Esophagus squamous epithelium (tissue), 5 donors: ENCODE results near the gene RBM17. TPM values are rescaled to one million over a fixed set of nuclear protein-coding genes. Genes with fewer than 3 reads are reported as not detected.

Experiments used
- DNase-seq: peaks from one replicate; lab custom pipeline; 2025; lab: John Stamatoyannopoulos, UW
- H3K27ac ChIP-seq, 4 donors: fragments of 200-600 bp; sonication (generic); one replicate each; pipeline ENCODE4 v1.5.1; 2016 to 2019; ENCODE audit warnings: mild to moderate bottlenecking in 1 of 4
- H3K27me3 ChIP-seq, 4 donors: fragments of 200-600 bp; sonication (generic); 1 replicate in 3 of 4; 2 replicates in 1 of 4; pipeline versions ENCODE4 v1.5.1 to v1.6.0; 2017 to 2021; ENCODE audit warnings: antibody characterized with exemption in 1 of 4
- H3K36me3 ChIP-seq, 3 donors: fragments of 200-600 bp; sonication (generic); one replicate each; pipeline ENCODE4 v1.5.1; 2016 to 2019
- H3K4me1 ChIP-seq, 3 donors: fragments of 200-600 bp; sonication (generic); one replicate each; pipeline ENCODE4 v1.5.1; 2017 to 2019
- H3K4me3 ChIP-seq, 4 donors: fragments of 200-600 bp; sonication (generic); 1 replicate in 3 of 4; 2 replicates in 1 of 4; pipeline ENCODE4 v1.5.1; 2016 to 2019; ENCODE audit warnings: mild to moderate bottlenecking in 2 of 4, moderate library complexity in 1 of 4
- H3K9me3 ChIP-seq, 3 donors: fragments of 200-600 bp; sonication (generic); one replicate each; pipeline ENCODE4 v1.5.1; 2016 to 2019
- POLR2A ChIP-seq, 4 donors: fragments of 450-650 bp; IDR thresholded peaks; one replicate each; pipeline ENCODE4 v1.6.1; 2017; ENCODE audit warnings: antibody characterized with exemption in 4 of 4, mild to moderate bottlenecking in 4 of 4, moderate library complexity in 3 of 4
- WGBS, 2 donors: methylation state at CpG; one replicate each; pipeline ENCODE4 v1.1.5; 2018; 5-methylcytosine and 5-hydroxymethylcytosine counted together
- intact Hi-C: fragments of 100-400 bp; cut with DNase I; formaldehyde crosslinking; loops from one replicate; pipeline ENCODE4 v1.15.0; 2022
- total RNA-seq, 4 donors: library from RNA; depleted of rRNA; stranded (reverse); fragments of >200 nt; gene quantifications; one replicate each; pipeline ENCODE4 v1.1.0, GENCODE V29; 2016
- TF ChIP-seq, protein P1 (sequence below), 6 experiments: fragments of 450-650 bp in 4 of 6; fragments of 200-600 bp in 2 of 6; sonication (generic) in 2 of 6; IDR thresholded peaks; one replicate each; pipeline ENCODE4 v1.5.1; 2016 to 2019; ENCODE audit warnings: antibody characterized with exemption in 6 of 6, mild to moderate bottlenecking in 4 of 6, moderate library complexity in 4 of 6
- donor health status: DM: yes; HTN: yes; CAD: no.

The RBM17 gene
- total RNA-seq, 4 donors from 2014 or later: 35.7 to 61.8 (median 39.4) TPM

DNA sequence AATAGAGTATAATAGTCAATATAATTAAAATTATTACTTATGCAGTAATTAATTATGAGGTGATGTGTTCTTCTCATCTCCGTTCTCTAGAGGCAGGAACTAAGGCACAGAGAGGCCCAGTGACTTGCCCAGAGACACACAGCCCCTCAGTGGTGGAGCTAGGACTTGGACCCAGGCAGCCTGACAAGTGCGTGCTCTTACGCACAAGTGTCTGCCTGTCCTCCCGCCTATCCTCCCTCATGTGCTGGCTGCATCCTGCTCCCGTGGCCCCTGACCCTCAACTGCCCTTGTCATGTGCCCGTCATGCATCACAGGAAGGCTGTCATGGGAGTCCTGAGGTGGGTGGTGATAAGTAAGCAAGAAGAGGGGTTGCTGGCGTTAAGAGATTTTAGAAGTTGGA, 41.0 kb upstream of the RBM17 start:
- 91 to 92% methylated on average over 7 of the region's 7 CpGs for WGBS, 2 donors
- Histone ChIP-seq H3K27me3 (peaks cover 0 to 25% (median 2%) of the 10 kb centered on the region in 4 donors), H3K27ac (no peak overlapping the region), H3K4me3 (no peak overlapping the region), H3K36me3 (no peaks in the 10 kb centered on the region), H3K4me1 (peaks cover 0 to 31% (median 7%) of the 10 kb centered on the region in 3 donors), H3K9me3 (no peaks in the 10 kb centered on the region)
- intact Hi-C loops: no loop called here
- DNase-seq: no peak
- TF ChIP-seq POLR2A (IDR thresholded peaks at IDR 0.05): no peak
- TF ChIP-seq, protein P1, sequence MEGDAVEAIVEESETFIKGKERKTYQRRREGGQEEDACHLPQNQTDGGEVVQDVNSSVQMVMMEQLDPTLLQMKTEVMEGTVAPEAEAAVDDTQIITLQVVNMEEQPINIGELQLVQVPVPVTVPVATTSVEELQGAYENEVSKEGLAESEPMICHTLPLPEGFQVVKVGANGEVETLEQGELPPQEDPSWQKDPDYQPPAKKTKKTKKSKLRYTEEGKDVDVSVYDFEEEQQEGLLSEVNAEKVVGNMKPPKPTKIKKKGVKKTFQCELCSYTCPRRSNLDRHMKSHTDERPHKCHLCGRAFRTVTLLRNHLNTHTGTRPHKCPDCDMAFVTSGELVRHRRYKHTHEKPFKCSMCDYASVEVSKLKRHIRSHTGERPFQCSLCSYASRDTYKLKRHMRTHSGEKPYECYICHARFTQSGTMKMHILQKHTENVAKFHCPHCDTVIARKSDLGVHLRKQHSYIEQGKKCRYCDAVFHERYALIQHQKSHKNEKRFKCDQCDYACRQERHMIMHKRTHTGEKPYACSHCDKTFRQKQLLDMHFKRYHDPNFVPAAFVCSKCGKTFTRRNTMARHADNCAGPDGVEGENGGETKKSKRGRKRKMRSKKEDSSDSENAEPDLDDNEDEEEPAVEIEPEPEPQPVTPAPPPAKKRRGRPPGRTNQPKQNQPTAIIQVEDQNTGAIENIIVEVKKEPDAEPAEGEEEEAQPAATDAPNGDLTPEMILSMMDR (IDR thresholded peaks at IDR 0.05): no peak

DNA sequence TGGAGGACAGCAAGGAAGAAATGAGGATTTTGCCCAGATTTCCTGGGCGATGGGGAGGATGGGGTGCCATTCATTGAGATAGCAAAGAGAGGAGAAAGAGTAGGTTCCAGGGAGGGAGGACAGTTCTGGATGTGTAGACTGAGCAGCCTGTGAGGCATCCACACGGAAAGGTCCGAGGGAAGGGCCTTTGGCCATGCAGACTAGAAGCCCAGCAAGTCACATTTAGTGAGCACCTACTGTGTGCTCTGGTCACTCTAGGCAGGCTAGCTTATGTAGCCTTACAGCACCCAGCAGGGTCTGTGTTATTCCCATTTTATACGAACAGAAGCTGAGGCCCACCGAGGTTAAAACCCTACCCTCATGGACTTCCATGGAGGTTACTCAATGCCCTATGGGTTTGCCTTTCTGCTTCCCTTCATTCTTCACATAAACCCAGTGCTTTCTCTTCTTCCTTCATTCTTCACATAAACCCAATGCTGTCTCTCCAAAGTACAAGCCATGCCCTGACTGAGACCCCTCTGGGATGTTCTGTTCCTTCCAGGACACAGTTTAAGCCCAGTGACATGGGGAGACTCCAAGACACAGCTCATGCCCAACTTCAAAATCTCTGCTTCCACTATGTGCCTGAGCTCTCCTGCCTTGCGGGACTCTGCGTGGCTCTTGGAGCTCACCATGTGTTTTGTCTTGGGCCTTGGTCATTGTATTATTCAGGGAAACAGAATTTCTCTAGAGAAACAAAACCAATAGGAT, 40.4 kb upstream of the RBM17 start:
- 83 to 92% methylated on average over 7 of the region's 7 CpGs for WGBS, 2 donors
- peaks cover 0 to 28% (median 2%) of the 10 kb centered on the region in 4 donors for H3K27me3 ChIP-seq
- H3K36me3 ChIP-seq: no peaks in the 10 kb centered on the region
- H3K4me3 ChIP-seq: no peak overlapping the region
- peaks cover 0 to 37% (median 7%) of the 10 kb centered on the region in 3 donors for H3K4me1 ChIP-seq
- H3K9me3 ChIP-seq: no peaks in the 10 kb centered on the region
- TF ChIP-seq POLR2A (IDR thresholded peaks at IDR 0.05): no peak
- TF ChIP-seq, protein P1 (IDR thresholded peaks at IDR 0.05): no peak
- intact Hi-C loops: no loop called here
- H3K27ac ChIP-seq: no peak overlapping the region
- DNase-seq: no peak

DNA sequence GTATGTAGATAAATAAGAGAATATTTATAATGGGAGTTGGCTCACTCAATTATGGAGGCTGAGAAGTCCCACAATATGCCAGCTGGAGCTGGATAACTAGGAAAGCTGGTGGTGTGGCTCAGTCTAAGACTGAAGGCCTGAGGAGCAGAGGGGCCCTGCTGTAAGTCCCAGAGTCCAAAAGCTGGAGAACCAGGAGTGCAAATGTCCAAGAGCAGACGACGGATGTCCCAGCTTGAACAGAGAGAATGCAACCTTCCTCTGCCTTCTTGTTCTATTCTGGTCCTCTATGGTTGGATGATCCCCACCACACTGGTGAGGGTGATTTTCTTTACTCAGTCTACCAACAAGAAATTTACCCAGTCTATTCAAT, 39.8 kb upstream of the RBM17 start:
- peaks cover 0 to 43% (median 10%) of the 10 kb centered on the region in 3 donors for H3K4me1 ChIP-seq
- WGBS, 2 donors: 83 to 91% methylated on average over 2 of the region's 2 CpGs

DNA sequence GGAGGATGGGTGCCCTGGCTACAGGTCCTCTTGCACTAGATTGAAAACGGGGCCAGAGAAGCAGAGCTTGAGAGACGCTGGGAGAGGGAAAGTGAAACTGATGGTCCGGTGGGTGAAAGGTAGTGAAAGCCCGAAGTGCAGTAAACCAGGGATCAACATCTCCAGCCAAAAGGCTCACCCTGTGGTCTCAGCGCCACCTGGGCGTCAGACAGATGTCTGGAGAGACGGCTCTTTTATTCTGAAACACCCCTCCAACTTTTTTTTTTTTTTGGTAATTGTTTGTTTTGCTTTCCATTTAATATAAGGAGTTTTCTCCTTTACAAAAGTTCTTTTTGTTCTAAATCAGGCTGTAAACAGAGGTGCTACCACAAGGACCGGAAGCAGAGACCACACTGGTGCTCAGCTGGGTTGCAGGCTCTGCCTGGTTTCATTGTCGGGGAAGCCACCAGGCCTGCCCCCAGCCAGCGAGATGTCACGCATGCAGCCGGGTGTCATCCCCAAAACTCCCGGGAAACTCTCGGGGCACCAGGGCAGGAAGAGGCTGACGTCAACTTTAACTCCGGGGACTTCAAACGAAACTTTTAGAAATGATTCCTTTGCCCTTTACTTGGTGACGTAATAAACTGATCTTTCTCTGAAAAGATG, 37.9 kb upstream of the RBM17 start:
- Histone ChIP-seq H3K9me3 (no peaks in the 10 kb centered on the region), H3K27ac (peak overlapping the region; percentile 29 to 81 (median 76)), H3K4me1 (peaks cover 0 to 47% (median 10%) of the 10 kb centered on the region in 3 donors), H3K27me3 (peaks cover 0 to 20% (median 0%) of the 10 kb centered on the region in 4 donors), H3K4me3 (peak overlapping the region; percentile 23 to 58 (median 34)), H3K36me3 (no peaks in the 10 kb centered on the region)
- peak; percentile 19 for DNase-seq
- WGBS, 2 donors: 1 to 4% methylated on average over 12 to 14 of the region's 18 CpGs
- intact Hi-C loops: no loop called here
- TF ChIP-seq, protein P1 (IDR thresholded peaks at IDR 0.05): peak in 5 of 6 experiments; percentile 6 to 39 (median 24)
- no peak for TF ChIP-seq POLR2A (IDR thresholded peaks at IDR 0.05)

More for the DNA sequence above, 39.8 kb upstream of the RBM17 start:
- DNase-seq: no peak
- no peaks in the 10 kb centered on the region for H3K36me3 ChIP-seq
- H3K27ac ChIP-seq: no peak overlapping the region
- intact Hi-C loops: no loop called here
- H3K27me3 ChIP-seq: peaks cover 0 to 30% (median 1%) of the 10 kb centered on the region in 4 donors
- no peaks in the 10 kb centered on the region for H3K9me3 ChIP-seq
- H3K4me3 ChIP-seq: no peak overlapping the region
- TF ChIP-seq POLR2A (IDR thresholded peaks at IDR 0.05): no peak
- TF ChIP-seq, protein P1 (IDR thresholded peaks at IDR 0.05): no peak
